RWPE2 (cell line): ENCODE measurements around the gene ARHGEF28.

Experiments used
- ATAC-seq: fragments of 200-7000 bp; cut with Tn5 transposase; 3 replicates; pipeline ENCODE4 v1.9.1; 2021; ENCODE audit warnings: low read depth
- DNase-seq: peaks from one replicate; pipeline ENCODE4 v3.0.0-alpha.2; 2020; ENCODE audit warnings: low spot score
- H3K27ac ChIP-seq: fragments of 450-650 bp; 2 replicates; pipeline ENCODE4 v1.5.1; 2017; ENCODE audit warnings: mild to moderate bottlenecking; ENCODE audit not compliant: poor library complexity, severe bottlenecking
- H3K27me3 ChIP-seq: fragments of 250-450 bp; sonication (Bioruptor Pico); 2 replicates; pipeline ENCODE4 v1.5.1; 2021; ENCODE audit warnings: mild to moderate bottlenecking, moderate library complexity; ENCODE audit not compliant: insufficient read depth, poor library complexity, severe bottlenecking
- H3K36me3 ChIP-seq: fragments of 250-450 bp; sonication (Bioruptor Pico); 2 replicates; pipeline ENCODE4 v1.5.1; 2020; ENCODE audit warnings: low read depth, mild to moderate bottlenecking, moderate library complexity
- H3K4me1 ChIP-seq: fragments of 250-450 bp; sonication (Bioruptor Pico); 2 replicates; pipeline ENCODE4 v1.5.1; 2021; ENCODE audit warnings: mild to moderate bottlenecking, moderate library complexity; ENCODE audit not compliant: insufficient read depth, poor library complexity, severe bottlenecking
- H3K4me3 ChIP-seq: fragments of 250-450 bp; sonication (Bioruptor Pico); 2 replicates; pipeline ENCODE4 v1.5.1; 2021; ENCODE audit warnings: mild to moderate bottlenecking, moderate library complexity; ENCODE audit not compliant: severe bottlenecking
- H3K9me3 ChIP-seq: fragments of 250-450 bp; sonication (Bioruptor Pico); 2 replicates; pipeline ENCODE4 v1.5.1; 2021; ENCODE audit warnings: mild to moderate bottlenecking, moderate library complexity; ENCODE audit not compliant: severe bottlenecking
- CTCF ChIP-seq: fragments of 450-650 bp; IDR thresholded peaks from one replicate; pipeline ENCODE4 v1.5.1; 2017; ENCODE audit warnings: mild to moderate bottlenecking, moderate library complexity; ENCODE audit not compliant: poor library complexity, severe bottlenecking

Gene ARHGEF28

GRCh38 chr5:73857446-73857845, 231.4 kb downstream of the ARHGEF28 start:
- H3K4me3 ChIP-seq = no peak overlapping the region
- no peaks in the 10 kb centered on the region for H3K9me3 ChIP-seq
- ATAC-seq = no peak
- H3K27me3 ChIP-seq = no peaks in the 10 kb centered on the region
- no peak overlapping the region for H3K27ac ChIP-seq
- DNase-seq = no peak
- H3K36me3 ChIP-seq = peaks cover 88% of the 10 kb centered on the region
- TF ChIP-seq CTCF = no peak
- H3K4me1 ChIP-seq = peaks cover 4% of the 10 kb centered on the region

- Histone ChIP-seq H3K27ac (no peak overlapping the region), H3K4me3 (no peak overlapping the region), H3K36me3 (peaks cover 86% of the 10 kb centered on the region), H3K9me3 (no peaks in the 10 kb centered on the region), H3K4me1 (no peaks in the 10 kb centered on the region), H3K27me3 (no peaks in the 10 kb centered on the region)
- ATAC-seq (no peak), DNase-seq (no peak)
- no peak for TF ChIP-seq CTCF
Measured at GRCh38 chr5:73858054-73858453, 232.1 kb downstream of the ARHGEF28 start.

DNA sequence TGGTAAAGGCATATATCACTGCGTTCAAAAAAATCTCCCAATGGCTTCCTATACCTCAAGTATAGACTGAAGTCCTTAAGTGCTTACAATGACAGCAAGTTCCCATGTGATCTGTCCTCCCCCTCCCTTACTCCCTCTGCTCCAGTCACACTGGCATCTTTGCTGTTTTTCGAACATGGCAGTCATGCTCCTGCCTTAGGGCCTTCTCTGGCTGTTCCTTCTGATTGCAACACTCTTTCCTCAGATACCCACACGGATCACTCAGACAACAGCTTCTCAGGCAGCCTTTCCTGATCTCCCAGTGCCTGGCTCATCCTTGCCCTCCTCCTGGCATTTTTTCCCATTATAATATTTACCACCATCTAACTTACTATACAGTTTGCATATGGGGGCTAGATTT, 232.8 kb downstream of the ARHGEF28 start:
- TF ChIP-seq CTCF = no peak
- Histone ChIP-seq H3K27ac (no peak overlapping the region), H3K4me3 (no peak overlapping the region), H3K4me1 (no peaks in the 10 kb centered on the region), H3K36me3 (peaks cover 84% of the 10 kb centered on the region), H3K9me3 (no peaks in the 10 kb centered on the region), H3K27me3 (no peaks in the 10 kb centered on the region)
- ATAC-seq (no peak), DNase-seq (no peak)

- ATAC-seq (no peak), DNase-seq (no peak)
- no peaks in the 10 kb centered on the region for H3K27me3 ChIP-seq
- no peak overlapping the region for H3K27ac ChIP-seq
- H3K9me3 ChIP-seq = no peaks in the 10 kb centered on the region
- no peak for TF ChIP-seq CTCF
- no peaks in the 10 kb centered on the region for H3K4me1 ChIP-seq
- H3K36me3 ChIP-seq = peaks cover 82% of the 10 kb centered on the region
- no peak overlapping the region for H3K4me3 ChIP-seq
Measured at GRCh38 chr5:73859696-73860095, 233.7 kb downstream of the ARHGEF28 start.

- Histone ChIP-seq H3K4me1 (no peaks in the 10 kb centered on the region), H3K27me3 (no peaks in the 10 kb centered on the region), H3K36me3 (peaks cover 80% of the 10 kb centered on the region), H3K4me3 (no peak overlapping the region), H3K27ac (no peak overlapping the region), H3K9me3 (no peaks in the 10 kb centered on the region)
- no peak for DNase-seq
- TF ChIP-seq CTCF = no peak
- ATAC-seq = no peak
Measured at GRCh38 chr5:73861313-73861988, 235.5 kb downstream of the ARHGEF28 start.
